HG02884 (cell line): ENCODE results near the gene SHROOM3.

ENCODE experiments used
- ATAC-seq: cut with Tn5 transposase; IDR thresholded peaks from one replicate; pipeline ENCODE4 v1.9.1; 2021; ENCODE audit warnings: mild to moderate bottlenecking, moderate library complexity; ENCODE audit not compliant: unreplicated experiment

SHROOM3 gene

GRCh38 chr4:76649086-76649485, 214.1 kb downstream of the SHROOM3 start:
- no peak for ATAC-seq

GRCh38 chr4:76651616-76652015, 216.6 kb downstream of the SHROOM3 start:
- ATAC-seq = no peak

DNA sequence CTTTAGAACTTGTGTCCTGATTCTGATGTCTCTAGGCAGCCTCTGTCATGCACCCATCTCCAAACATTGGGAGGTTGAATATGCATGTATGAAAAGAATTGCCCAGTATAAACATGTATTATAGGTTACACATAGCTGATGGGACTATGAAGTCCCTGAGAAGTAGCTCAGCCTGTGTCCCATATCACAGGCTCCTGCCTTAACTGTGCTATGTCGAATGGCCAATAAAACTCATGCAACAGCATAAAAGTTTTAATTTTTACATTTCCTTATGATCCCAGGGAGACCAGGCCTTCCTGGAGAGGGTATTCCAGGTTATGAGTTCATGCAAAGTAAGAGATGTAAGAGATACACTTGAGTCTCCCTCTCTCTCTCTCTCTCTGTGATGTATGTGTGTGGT, 217.4 kb downstream of the SHROOM3 start:
- no peak for ATAC-seq

DNA sequence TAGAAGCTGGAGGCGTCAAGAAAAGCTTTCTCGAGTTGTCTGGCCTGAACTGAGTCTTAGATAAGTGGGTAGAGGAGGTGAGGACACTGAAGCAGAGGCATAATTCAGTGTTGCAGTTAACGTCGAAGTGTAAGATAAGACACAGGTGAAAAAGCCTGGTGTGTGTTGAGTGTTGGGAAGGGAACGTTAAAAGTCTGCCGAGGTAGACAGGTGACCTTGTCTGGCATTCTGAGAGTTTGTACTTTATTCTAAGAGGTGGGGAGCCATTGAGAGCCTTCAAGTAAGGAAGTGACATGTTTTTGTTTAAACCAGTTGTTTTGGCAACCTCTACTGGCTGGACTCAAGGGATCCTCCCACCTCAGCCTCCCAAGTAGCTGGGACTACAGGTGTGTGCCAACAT, 219.1 kb downstream of the SHROOM3 start:
- no peak for ATAC-seq

DNA sequence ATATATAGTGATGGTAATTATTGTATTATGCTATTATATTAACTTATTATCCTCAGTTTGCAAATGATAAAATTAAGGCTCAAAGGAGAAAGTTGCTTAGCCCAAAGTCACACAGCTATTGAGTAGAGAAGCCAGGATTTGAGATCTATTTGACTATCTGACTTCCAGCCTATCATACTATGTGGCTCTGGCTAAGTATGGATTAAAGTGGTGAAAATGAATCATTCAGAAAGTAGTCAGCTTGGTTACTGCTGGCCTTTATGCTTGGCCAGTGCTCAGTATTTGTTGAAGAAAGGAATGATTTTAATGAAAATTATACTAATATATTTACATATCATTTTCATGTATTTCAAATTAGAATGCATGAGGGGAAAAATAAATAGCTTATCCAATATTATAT, 219.8 kb downstream of the SHROOM3 start:
- no peak for ATAC-seq

DNA sequence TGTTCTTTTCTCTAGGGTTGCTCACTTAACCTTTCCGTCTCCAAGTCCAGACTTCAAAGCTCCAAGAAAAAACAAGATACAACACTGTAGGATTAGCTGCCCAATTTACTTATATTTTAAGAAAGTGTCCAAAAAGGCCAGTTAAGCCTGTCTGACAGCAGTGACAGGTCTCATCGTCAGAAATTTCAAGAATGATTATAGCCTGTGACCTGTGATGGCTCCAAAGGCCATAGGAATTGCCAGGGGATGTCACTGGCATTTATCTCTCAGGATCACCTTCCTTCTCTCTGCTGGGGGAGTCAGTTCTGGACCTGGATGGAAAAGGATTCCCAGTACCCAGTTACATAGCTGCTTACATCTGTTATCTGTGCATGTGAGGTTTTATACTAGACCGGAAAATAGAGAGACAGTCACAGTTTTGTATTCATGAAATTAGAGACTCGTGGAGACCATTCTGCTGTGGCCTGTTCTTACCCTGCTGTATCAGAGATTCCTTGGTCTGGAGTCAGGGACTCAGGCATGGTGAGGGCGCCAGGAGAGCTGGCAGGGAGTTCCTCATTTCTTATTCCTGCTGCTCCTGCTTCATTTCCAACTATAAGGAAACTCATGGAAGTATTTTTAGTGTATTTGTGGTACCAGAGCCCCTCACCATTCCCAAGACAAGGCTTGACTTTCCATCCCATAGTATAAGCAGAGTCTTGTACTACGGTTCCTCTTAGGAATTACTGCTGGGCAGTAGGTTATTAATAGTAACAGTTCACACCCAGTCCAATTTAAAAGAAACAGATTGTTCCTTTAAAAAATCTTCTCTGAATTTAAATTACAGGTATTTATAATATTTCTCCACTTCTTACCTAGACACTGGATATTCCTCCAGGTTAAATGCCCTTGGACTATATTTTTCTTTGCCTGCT, 220.8 kb downstream of the SHROOM3 start:
- no peak for ATAC-seq

GRCh38 chr4:76657443-76657842, 222.4 kb downstream of the SHROOM3 start:
- ATAC-seq = no peak

DNA sequence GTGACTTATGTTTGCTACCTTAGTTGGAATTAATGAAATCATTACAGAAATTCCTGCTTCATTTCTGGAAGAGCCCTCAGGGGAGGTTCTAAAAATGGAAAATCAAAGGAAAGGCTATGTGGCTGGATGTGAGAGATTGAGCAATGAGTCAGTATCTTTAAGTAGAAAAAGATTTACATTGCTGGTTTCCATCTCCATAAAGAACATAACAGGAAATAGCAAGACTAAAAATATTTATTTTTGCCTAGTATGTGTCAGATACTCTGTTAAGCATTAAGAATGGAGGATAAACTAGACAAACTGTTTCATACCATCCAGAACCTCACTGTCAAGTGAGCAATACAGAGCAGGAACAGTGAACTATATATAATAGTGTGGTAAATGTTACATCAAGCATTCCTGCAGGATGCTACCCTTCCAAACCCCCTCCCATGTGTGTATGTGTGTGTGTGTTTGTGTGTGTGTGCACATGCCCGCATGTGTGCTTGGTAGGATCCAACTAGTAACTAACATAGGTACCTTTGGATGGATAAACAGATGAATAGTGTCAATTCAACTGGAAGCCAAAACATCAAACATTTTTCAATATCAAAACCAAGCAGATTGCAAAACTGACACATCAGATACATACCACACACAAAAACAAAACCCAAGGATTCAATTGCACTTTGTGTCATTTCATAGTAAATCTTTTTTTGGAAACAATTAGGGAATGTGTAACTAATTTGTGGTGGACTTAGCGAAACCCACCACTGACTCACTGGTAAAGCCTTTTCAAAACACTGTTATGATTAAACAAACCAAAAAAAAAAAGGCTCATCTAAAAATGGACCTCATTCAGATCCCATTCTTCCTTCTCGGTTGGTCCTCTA, 223.4 kb downstream of the SHROOM3 start:
- ATAC-seq = no peak

- no peak for ATAC-seq
Measured at GRCh38 chr4:76659103-76659490, 224.1 kb downstream of the SHROOM3 start.

DNA sequence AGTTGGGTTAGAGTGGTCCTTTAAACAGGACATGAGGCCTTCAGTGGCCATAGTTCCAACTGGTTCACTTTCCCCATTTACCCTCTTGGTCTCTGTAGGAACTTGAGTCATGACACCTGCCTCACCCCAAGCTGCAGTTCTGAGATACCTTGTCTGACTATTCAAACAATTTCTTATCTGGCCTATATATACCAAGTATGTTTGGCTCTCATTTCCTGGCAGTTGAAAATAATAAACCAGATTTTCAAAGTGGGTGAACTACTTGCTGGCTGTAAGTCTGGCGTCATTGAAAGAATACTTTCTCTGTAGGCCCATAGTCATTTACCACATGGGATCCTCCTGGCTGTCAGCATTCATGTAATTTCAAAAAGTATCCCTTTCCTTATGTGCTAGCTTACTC, 228.8 kb downstream of the SHROOM3 start:
- no peak for ATAC-seq

DNA sequence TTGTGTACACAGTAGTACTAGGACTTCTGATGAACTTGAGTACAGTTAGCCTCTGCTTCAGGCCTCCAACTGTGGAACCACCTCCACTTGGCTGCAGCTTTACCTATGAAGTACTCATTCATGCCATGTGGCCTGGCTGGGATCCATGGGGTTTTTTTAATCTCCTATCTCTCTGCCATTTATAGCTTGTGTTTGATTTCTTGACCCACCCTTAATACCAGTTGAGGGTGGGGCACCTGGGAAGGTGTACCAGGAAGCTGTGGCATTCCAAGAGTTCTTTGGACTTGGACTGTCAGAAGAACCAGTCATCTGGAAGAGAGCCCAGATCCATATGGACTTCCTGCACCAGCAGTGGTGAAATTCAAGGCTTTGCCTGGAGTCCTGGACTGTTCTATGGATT, 230.1 kb downstream of the SHROOM3 start:
- no peak for ATAC-seq

GRCh38 chr4:76665721-76666120, 230.7 kb downstream of the SHROOM3 start:
- no peak for ATAC-seq

DNA sequence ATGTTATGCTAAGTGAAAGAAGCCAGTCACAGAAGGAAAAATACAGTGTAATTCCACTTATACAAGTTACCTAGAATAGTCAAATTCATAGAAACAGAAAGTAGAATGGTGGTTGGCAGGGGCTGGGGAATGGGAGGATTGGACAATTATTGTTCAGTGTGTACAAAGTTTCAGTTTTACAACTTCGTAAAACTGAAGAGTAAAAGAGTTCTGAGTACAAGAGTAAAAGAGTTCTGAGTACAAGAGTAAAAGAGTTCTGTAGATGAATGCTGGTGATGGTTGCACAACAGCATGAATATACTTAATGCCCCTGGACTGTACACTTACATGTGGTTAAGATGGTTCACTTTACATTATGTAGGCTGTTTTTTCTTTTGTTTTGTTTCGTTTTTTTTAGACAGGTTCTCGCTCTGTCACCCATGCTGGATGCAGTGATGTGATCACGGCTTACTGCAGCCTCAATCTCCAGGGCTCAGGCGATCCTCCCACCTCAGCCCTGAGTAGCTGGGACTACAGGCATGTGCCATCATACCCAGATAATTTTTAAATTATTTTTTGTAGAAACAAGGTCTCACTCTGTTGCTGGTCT, 232.0 kb downstream of the SHROOM3 start:
- ATAC-seq = no peak

- ATAC-seq = no peak
Measured at GRCh38 chr4:76670631-76671030, 235.6 kb downstream of the SHROOM3 start.

- ATAC-seq = no peak
Measured at GRCh38 chr4:76673362-76673761, 238.3 kb downstream of the SHROOM3 start.

GRCh38 chr4:76674983-76675382, 240.0 kb downstream of the SHROOM3 start:
- ATAC-seq = no peak

GRCh38 chr4:76677571-76678326, 242.7 kb downstream of the SHROOM3 start:
- no peak for ATAC-seq

- ATAC-seq = no peak
Measured at GRCh38 chr4:76679691-76680090, 244.7 kb downstream of the SHROOM3 start.

- no peak for ATAC-seq
Measured at GRCh38 chr4:76680952-76681351, 245.9 kb downstream of the SHROOM3 start.

- no peak for ATAC-seq
Measured at GRCh38 chr4:76681996-76682395, 247.0 kb downstream of the SHROOM3 start.

GRCh38 chr4:76683144-76683543, 248.1 kb downstream of the SHROOM3 start:
- no peak for ATAC-seq
